Suppressor macrophage treated with lipopolysaccharide for 1 hour (primary cell): Measurements from ENCODE around the gene FGF2.
A peak's percentile ranks its signal among the peaks of the same experiment; 100 is the strongest.
"Not testable (repeated sequence)": the region's sequence is repeated elsewhere in the genome, so short reads cannot be mapped to it uniquely, and the experiment has no call there.

ENCODE experiments used
- DNase-seq, 3 donors: peaks; one replicate each; pipeline ENCODE4 v3.0.0-alpha.2; 2020 to 2022

FGF2 gene

DNA sequence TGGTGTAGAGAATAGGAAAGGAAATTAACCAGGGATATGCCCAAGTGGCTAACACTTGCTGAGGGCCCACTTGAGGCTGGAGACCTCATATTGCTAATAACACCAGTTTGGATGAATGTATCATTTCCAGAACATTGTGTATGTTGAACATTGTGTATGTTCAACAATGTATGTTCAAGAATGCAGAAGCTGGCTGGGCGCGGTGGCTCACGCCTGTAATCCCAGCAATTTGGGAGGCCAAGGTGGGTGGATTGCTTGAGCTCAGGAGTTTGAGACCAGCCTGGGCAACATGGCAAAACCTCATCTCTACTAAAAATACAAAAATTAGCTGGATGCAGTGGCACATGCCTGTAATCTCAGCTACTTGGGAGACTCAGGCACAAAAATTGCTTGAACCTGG is 23.2 kb downstream of the FGF2 start:
- DNase-seq: not testable (repeated sequence)

GRCh38 chr4:122851568-122851967 is 24.9 kb downstream of the FGF2 start:
- peak in 1 of 3 donors; percentile 5 for DNase-seq

DNA sequence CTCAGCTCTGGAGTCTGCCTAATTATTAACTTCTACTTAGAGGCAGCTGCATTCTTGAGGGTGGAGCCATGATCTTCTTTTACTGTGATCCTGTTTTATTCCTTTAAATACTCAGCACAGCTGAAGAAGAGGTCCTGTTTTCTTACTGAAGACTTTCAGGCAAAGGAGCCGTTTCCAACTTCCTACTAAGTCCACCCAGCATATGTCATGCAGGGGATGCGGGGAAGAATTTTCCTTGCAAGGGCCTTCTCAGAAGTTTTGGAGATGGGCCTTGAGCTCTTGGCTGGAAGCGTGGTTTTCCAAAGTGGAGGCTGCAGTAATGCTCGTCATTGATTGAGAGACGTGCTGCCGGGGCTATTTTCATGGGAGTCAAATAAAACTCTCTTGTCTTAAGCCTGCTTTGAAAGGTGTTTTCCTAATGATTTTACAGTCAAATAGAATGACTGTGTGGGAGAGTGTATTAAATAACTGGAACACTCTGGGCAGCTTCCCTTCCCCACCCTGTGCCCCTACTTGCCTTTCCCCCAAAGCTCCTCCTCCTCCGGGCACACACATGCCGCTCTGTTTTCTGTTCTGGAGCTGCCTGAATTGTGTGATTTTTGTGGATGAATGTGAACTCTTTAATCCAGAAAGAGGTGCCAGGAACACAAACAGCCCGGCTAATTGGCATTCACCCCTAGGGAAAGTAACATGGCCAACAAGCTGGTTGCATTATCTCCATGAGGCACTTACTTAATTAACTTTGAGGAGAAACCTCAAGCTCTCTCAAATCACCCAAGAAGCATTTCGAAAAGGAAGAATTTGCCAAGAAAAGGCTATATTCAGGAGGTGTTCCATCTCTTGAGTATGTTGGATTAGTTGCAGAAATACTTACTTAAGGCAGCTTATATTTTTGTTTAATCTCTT is 28.1 kb downstream of the FGF2 start:
- DNase-seq: peak in 1 of 3 donors; percentile 6

GRCh38 chr4:122855353-122855890 is 28.8 kb downstream of the FGF2 start:
- DNase-seq: peak in 1 of 3 donors; percentile 10

DNA sequence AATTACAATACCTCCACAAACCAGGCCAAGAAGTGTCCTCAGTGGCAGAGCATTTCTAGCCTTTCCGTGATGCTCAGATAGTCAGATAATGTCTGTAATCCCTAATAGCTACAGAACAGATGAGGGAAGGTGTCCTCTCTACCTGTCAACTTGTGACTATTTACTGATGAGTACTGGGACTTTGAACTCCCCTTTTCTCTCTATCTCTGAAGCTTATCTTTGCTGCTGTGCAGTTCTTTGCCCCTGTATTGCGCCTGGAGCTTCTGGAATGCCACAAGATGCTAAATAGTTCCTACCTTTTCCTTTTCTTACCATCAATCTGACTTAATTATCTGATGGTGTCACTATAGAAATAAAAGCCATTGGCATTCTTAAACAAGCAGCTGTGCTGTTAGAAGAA is 30.5 kb downstream of the FGF2 start:
- DNase-seq: peak in 1 of 3 donors; percentile 5

- no peak for DNase-seq
Measured at GRCh38 chr4:122858705-122859104, 32.1 kb downstream of the FGF2 start.

DNA sequence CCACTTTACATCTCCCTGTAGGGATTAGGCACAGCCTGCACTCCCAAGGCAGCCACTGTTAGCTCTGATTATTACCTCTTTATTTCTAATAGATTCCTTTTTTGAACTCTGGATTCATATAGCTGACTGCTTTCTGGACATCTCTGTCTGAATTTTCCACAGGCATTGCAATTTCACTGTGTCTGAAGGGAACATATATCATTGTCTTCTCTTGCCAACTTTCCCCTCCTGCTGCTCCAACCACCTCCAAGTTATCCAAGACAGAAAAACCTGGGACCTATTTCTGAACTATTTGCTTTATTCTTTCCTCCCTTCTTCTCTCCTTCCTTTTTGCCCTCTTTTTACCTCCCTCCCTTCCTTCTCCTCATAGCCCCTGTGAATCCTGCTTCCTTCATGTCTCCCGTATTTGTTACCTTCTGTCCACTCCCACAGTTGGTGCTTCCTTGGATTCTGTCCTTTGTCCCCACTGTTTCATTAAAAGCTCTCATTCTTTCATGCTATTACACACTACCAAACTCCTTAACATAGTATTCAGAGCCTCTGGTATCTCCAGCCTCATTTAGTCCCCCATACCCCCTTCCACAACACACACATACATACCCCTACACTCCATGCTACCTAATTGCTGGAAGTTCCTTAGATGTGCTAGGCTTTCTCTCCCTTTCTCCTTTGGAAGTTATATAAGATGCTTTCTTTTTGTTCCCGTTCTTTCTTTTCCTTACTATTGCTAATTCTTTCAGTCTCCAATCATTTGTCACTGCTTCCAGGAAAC is 34.7 kb downstream of the FGF2 start:
- peak in 1 of 3 donors; percentile 8 for DNase-seq

GRCh38 chr4:122863639-122864038 is 37.0 kb downstream of the FGF2 start:
- peak in 1 of 3 donors; percentile 5 for DNase-seq

DNA sequence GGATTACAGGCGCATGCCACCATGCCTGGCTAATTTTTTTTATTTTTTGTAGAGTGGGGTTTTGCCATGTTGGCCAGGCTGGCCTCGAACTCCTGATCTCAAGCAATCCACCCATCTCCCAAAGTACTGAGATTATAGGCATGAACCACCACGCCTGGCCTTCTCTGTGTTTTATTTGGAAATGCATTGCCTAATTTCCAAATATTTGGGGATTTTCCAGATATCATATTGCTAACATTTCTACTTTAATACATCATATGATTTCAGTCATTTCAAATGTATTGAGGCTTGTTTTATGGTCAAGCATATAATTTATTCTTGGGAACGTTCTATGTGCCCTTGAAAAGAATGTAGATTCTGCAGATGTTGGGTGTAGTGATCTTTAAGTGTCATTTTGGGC is 38.8 kb downstream of the FGF2 start:
- DNase-seq: peak in 1 of 3 donors; percentile 20

GRCh38 chr4:122868235-122868634 is 41.6 kb downstream of the FGF2 start:
- DNase-seq: not testable (repeated sequence)

DNA sequence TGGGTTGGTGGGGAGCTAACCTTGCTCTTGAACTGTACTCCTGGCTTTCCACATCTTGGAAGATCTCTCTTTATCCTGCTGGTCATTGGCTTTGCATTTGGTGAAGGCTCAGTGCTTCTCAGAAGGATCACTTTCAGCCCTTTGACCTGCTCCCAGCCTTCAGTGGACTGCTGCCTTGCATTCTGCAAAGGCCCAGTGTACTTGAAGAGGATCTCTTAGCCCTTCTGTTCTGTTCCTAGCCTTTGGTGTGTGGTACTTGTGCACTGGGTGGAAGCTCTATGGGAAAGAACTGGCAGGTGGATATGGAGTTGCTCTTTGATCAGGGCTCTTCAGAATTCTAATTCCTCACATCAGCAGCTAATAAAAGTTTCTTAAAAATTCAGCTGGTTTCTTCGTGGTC is 46.5 kb downstream of the FGF2 start:
- DNase-seq: peak in 1 of 3 donors; percentile 8

DNA sequence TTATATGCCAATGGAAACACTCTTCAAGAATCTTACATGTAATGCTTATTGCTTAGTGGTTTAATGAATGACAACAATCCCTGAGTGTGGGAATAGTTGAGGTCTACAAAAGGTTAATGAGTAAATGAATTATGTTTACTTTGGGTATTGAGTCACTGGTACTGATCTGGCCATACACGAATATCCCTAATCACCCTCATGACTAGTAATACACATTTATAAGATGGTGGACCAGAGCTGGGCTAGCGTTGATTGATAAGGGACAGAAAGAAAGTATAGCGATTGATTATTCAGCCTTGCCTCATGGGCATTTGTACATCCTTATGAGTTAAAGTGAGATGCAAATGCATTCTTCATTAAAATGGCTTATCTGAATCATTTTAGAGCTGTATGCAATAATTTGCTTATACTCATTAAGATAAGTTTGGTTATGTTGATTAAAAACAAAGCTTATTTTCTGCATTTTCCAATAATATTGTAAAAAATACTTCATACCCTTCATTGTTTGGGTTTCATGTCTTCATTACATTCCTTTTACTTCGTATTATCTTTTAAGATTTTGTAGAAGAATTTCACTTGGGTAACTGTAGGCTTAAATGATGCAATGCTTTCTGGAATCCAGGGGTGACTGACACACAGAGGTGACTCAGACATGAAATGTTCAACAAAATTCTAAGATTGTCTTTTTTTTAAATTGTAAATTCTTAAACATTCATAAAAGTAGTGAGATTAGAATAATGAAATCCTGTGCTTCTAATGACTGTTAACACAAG is 47.4 kb downstream of the FGF2 start:
- DNase-seq: peak in 2 of 3 donors; percentile 16 to 18

DNA sequence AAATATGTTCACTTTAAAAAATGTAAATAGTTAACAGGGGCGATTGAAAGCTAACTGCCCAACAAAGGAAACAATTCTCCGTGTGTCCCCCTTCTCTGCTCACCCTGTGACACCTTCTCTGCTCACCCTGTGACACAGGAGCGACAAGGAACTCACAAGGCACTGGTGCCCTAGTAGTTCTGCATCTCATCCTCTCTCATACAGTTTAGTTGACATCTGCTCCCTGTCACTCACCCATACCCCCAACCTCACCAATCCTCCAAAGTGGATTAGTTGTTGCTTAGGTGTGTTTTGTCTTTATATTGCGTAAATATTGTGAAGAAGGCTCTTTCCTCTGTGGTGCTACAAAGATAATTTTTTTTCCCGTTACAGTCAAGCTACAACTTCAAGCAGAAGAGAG is 49.3 kb downstream of the FGF2 start:
- peak in 1 of 3 donors; percentile 1 for DNase-seq

GRCh38 chr4:122876456-122876855 is 49.8 kb downstream of the FGF2 start:
- no peak for DNase-seq

GRCh38 chr4:122879001-122879400 is 52.4 kb downstream of the FGF2 start:
- peak in 1 of 3 donors; percentile 17 for DNase-seq

DNA sequence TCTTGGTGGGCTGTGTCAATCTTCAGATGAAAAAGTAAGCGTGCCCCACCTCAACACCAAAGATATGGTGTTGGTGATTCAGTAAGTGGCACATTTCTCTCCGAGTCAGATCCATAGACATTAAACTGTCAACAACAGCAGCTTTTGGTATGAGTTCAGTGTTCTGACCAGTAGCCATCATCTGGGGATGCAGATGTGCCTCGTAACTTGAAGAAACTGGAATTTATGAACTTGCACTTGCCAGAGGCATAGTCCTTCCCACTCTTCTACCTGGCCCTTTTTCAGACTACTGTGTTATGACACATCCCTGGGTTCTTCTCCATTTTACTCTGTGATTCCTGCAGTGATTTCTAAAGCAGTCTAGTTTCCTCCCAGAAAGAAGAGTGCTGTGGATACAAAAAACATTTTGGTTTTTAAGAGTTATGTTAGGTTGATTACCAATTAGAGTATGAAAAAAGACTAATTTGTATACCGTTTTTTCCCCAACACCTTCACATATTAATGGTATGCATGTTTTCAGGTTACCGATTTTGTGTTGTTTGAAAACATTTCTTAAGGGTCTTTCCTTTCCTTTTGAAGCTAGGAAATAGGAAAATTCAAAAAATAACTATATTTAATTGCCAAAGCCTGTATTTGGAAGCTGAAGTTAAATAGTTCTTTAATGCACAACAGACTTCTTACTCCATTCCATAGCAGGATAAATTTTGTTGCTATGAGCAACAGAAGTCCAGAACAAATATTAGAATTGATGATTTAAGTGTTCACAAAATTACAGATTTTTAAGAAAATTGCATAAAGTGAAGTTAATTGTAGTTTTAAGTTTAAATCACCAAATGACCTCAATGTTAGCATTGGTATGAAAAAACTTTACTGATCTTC is 56.5 kb downstream of the FGF2 start:
- DNase-seq: no peak

DNA sequence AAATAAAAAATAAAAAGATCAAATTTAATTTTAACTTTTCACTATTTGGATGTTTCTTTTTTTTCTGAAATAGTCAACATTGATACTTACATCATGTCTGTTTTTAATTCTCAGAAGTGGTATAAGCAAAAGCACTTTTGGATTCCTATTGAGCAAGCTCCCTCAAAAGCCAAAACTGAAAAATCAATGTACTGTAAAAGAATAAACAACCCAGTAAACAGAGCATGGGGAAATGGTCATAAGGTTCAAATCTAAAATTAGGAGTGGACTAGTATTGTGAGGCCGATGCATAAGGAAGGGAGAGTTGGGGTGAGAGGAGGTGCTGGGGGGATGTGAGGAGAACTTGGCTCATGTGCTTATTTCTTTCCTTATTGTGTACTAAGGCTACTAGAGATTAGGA is 57.9 kb downstream of the FGF2 start:
- DNase-seq: no peak

GRCh38 chr4:122889726-122890125 is 63.1 kb downstream of the FGF2 start:
- DNase-seq: no peak

- no peak for DNase-seq
Measured at GRCh38 chr4:122890147-122890795, 63.6 kb downstream of the FGF2 start.

GRCh38 chr4:122894827-122895226 is 68.2 kb downstream of the FGF2 start:
- DNase-seq: no peak

- DNase-seq: no peak
Measured at GRCh38 chr4:122895336-122895995, 68.8 kb downstream of the FGF2 start.
